ENCODE data around the gene ADGRL1. TPM values are rescaled to one million over a fixed set of nuclear protein-coding genes. Genes with fewer than 3 reads are reported as not detected.
"Not testable (repeated sequence)": the region's sequence is repeated elsewhere in the genome, so short reads cannot be mapped to it uniquely, and the experiment has no call there.

The ADGRL1 gene
- total and polyA plus RNA-seq, 10 of the 15 experiments (the other 5 are each of a cell fraction or from before 2014, with no cell fraction given), result 0.05 to 4.8 (median 0.71) TPM

DNA sequence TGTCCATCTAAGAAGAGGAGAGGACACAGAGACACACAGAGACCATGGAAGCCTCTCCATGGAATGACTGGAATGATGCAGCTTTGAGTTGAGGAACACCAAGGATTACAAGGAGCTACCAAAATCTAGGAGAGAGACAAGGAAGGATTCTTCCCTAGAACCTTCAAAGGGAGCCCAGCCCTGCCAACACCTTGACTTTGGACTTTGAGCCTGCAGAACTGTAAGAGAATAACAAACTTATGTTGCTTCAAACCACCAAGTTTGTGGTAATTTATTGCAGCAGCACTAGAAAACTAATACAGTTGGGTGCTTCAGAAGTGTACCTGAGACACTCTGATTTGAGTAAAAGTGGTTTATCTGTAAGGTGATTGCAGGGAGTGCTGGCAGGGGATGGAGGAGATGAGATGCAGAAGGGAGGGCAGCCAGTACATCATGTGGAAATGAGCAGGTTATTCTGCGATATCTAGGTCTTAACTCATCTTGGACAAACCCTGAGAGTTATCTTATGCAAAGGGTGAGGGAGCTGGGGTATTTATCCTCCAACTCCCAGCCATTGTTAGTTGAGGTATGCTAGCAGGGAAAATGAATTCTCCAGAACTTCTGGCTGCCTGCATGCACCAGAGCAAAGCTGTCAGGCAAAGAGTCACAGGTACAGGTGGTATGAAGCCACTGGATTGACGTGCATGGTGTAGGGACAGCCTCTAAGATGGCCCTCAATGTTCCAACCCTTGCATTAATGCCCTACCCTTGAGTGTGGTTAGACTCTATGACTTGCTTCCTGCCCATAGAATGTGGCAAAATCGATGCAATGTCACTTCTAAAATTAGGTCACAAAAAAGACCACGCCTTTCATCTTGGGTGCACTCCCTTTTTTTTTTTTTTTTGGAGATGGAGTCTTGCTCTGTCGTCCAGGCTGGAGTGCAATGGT, 31.3 kb upstream of the ADGRL1 start (continued):
- TF ChIP-seq, protein P1, sequence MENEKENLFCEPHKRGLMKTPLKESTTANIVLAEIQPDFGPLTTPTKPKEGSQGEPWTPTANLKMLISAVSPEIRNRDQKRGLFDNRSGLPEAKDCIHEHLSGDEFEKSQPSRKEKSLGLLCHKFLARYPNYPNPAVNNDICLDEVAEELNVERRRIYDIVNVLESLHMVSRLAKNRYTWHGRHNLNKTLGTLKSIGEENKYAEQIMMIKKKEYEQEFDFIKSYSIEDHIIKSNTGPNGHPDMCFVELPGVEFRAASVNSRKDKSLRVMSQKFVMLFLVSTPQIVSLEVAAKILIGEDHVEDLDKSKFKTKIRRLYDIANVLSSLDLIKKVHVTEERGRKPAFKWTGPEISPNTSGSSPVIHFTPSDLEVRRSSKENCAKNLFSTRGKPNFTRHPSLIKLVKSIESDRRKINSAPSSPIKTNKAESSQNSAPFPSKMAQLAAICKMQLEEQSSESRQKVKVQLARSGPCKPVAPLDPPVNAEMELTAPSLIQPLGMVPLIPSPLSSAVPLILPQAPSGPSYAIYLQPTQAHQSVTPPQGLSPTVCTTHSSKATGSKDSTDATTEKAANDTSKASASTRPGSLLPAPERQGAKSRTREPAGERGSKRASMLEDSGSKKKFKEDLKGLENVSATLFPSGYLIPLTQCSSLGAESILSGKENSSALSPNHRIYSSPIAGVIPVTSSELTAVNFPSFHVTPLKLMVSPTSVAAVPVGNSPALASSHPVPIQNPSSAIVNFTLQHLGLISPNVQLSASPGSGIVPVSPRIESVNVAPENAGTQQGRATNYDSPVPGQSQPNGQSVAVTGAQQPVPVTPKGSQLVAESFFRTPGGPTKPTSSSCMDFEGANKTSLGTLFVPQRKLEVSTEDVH (IDR thresholded peaks at IDR 0.05; ENCODE audit: low read depth, partially characterized antibody), result no peak

- H3K9me3 ChIP-seq (replicated peaks; ENCODE audit: control insufficient read depth, insufficient read depth, low read length); H3K9ac ChIP-seq (ENCODE audit: control insufficient read depth, insufficient read depth, low read length); H3K4me2 ChIP-seq (ENCODE audit: control insufficient read depth, insufficient read depth); H2AFZ ChIP-seq (ENCODE audit: control insufficient read depth, low read depth, low read length); H3K79me2 ChIP-seq (ENCODE audit: control insufficient read depth, insufficient read depth, low read length); SMC1A ChIA-PET (ENCODE audit: uncharacterized antibody, unreplicated experiment); H4K20me1 ChIP-seq (ENCODE audit: control insufficient read depth, insufficient read depth); RAD21 ChIA-PET (ENCODE audit: unreplicated experiment); ATAC-seq; H3K36me3 ChIP-seq (ENCODE audit: control insufficient read depth in 2 of 2, insufficient read depth in 2 of 2, low read length in 1 of 2); CTCF ChIA-PET; intact Hi-C loops (cut with micrococcal nuclease; ENCODE audit: unreplicated experiment); H3K27me3 ChIP-seq (replicated peaks in 1 of 2; ENCODE audit: control insufficient read depth in 2 of 2, insufficient read depth in 2 of 2, low read length in 1 of 2); BruUV-seq (replicated peaks); H3K4me3 ChIP-seq; H3K27ac ChIP-seq (ENCODE audit: control insufficient read depth, insufficient read depth); FAIRE-seq; in situ Hi-C loops (cut with MboI); POLR2A ChIA-PET; H3K4me1 ChIP-seq (ENCODE audit: control insufficient read depth, insufficient read depth, low read length); DNase-seq (ENCODE audit: low read depth, low spot score): not testable (repeated sequence)
- WGBS (ENCODE audit: insufficient coverage, insufficient replicate concordance, low lambda C conversion rate, missing lambda C conversion rate), result 67% methylated on average over 4 of the region's 4 CpGs
Observed at GRCh38 chr19:14232945-14233344, 27.0 kb upstream of the ADGRL1 start.

DNA sequence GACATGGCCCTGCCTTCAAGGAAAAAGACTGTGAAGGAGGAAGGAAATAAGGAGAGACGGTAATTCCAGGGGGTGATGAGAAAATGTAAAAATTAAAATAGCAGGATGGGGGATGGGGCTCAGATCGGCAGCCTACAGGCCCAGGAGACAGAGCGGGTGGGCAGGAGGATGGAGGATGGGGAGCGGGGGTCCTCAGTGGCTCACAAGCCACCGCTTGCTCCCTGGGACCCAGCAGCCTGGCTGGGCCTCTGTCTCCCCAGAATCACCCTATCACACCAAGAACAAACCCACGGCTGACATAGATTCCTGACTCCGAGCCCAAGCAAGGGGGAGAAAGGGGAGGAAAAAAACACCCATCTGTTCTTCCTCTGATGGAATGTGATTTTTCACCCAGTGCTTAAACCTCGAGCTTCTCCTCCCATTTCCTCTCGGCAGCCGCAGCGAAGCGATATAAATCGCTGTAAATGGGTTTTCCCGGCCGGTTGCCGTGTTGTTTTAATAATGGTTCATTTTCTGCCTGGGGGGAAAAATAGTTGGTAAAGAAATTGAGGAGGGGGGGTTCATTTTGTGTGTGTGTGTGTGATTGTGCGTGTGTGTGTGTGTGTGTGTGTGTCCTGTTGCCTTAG, 22.6 kb upstream of the ADGRL1 start:
- H3K27me3 ChIP-seq (replicated peaks in 1 of 2; ENCODE audit: control insufficient read depth in 2 of 2, insufficient read depth in 2 of 2, low read length in 1 of 2); H3K4me3 ChIP-seq; H3K9ac ChIP-seq (ENCODE audit: control insufficient read depth, insufficient read depth, low read length); BruUV-seq (replicated peaks); H2AFZ ChIP-seq (ENCODE audit: control insufficient read depth, low read depth, low read length); SMC1A ChIA-PET (ENCODE audit: uncharacterized antibody, unreplicated experiment); H4K20me1 ChIP-seq (ENCODE audit: control insufficient read depth, insufficient read depth); ATAC-seq; H3K4me1 ChIP-seq (ENCODE audit: control insufficient read depth, insufficient read depth, low read length); H3K27ac ChIP-seq (ENCODE audit: control insufficient read depth, insufficient read depth); RAD21 ChIA-PET (ENCODE audit: unreplicated experiment); H3K9me3 ChIP-seq (replicated peaks; ENCODE audit: control insufficient read depth, insufficient read depth, low read length); FAIRE-seq; H3K36me3 ChIP-seq (ENCODE audit: control insufficient read depth in 2 of 2, insufficient read depth in 2 of 2, low read length in 1 of 2); H3K79me2 ChIP-seq (ENCODE audit: control insufficient read depth, insufficient read depth, low read length); in situ Hi-C loops (cut with MboI); H3K4me2 ChIP-seq (ENCODE audit: control insufficient read depth, insufficient read depth); POLR2A ChIA-PET; DNase-seq (ENCODE audit: low read depth, low spot score): not testable (repeated sequence)
- intact Hi-C loops (cut with micrococcal nuclease; ENCODE audit: unreplicated experiment), result loop anchor here (10.0 kb wide), 1 partner anchor 56 kb away; no protein-coding TSS in a partner anchor
- 24% methylated on average over 14 of the region's 17 CpGs for WGBS (ENCODE audit: insufficient coverage, insufficient replicate concordance, low lambda C conversion rate, missing lambda C conversion rate)
- CTCF ChIA-PET, result interaction anchor here (0.6 kb wide), 1 partner anchor 1327 kb away, joined by 3 read pairs; no protein-coding TSS in a partner anchor

GRCh38 chr19:14226498-14226897, 20.5 kb upstream of the ADGRL1 start:
- RAD21 ChIA-PET (ENCODE audit: unreplicated experiment); H3K79me2 ChIP-seq (ENCODE audit: control insufficient read depth, insufficient read depth, low read length); H3K36me3 ChIP-seq (ENCODE audit: control insufficient read depth in 2 of 2, insufficient read depth in 2 of 2, low read length in 1 of 2); H3K4me1 ChIP-seq (ENCODE audit: control insufficient read depth, insufficient read depth, low read length); DNase-seq (ENCODE audit: low read depth, low spot score); H3K4me2 ChIP-seq (ENCODE audit: control insufficient read depth, insufficient read depth); H3K27ac ChIP-seq (ENCODE audit: control insufficient read depth, insufficient read depth); H4K20me1 ChIP-seq (ENCODE audit: control insufficient read depth, insufficient read depth); in situ Hi-C loops (cut with MboI); FAIRE-seq; H2AFZ ChIP-seq (ENCODE audit: control insufficient read depth, low read depth, low read length); BruUV-seq (replicated peaks); H3K9me3 ChIP-seq (replicated peaks; ENCODE audit: control insufficient read depth, insufficient read depth, low read length); H3K27me3 ChIP-seq (replicated peaks in 1 of 2; ENCODE audit: control insufficient read depth in 2 of 2, insufficient read depth in 2 of 2, low read length in 1 of 2); SMC1A ChIA-PET (ENCODE audit: uncharacterized antibody, unreplicated experiment); ATAC-seq; H3K4me3 ChIP-seq; POLR2A ChIA-PET; H3K9ac ChIP-seq (ENCODE audit: control insufficient read depth, insufficient read depth, low read length): not testable (repeated sequence)
- intact Hi-C loops (cut with micrococcal nuclease; ENCODE audit: unreplicated experiment), result loop anchor here (10.0 kb wide), 1 partner anchor 58 kb away; no protein-coding TSS in a partner anchor
- CTCF ChIA-PET, result interaction anchor here (1.3 kb wide), 1 partner anchor 9 kb away, joined by 5 read pairs; no protein-coding TSS in a partner anchor
- 34% methylated on average over 6 of the region's 6 CpGs for WGBS (ENCODE audit: insufficient coverage, insufficient replicate concordance, low lambda C conversion rate, missing lambda C conversion rate)

Measured in GM12878 (cell line).